Gastroesophageal sphincter (tissue), 3 donors: ENCODE results near the gene LHFPL3.

Experiments
- CTCF ChIP-seq, 4 experiments: fragments of 200-600 bp in 2 of 4; fragments of 450-650 bp in 2 of 4; sonication (generic) in 1 of 4; IDR thresholded peaks; one replicate each; pipeline ENCODE4 v1.5.1; 2017 to 2019; ENCODE audit warnings: antibody characterized with exemption in 4 of 4, mild to moderate bottlenecking in 2 of 4, moderate library complexity in 2 of 4
- EP300 ChIP-seq: sonication (generic); formaldehyde crosslinking; IDR thresholded peaks from one replicate; pipeline ENCODE4 v1.6.1; 2017; ENCODE audit warnings: antibody characterized with exemption, mild to moderate bottlenecking
- POLR2AphosphoS5 ChIP-seq: sonication (generic); formaldehyde crosslinking; IDR thresholded peaks from one replicate; pipeline ENCODE4 v1.6.1; 2017; ENCODE audit warnings: antibody characterized with exemption

- no peak for TF ChIP-seq POLR2AphosphoS5
- TF ChIP-seq CTCF (IDR thresholded peaks at IDR 0.05), result no peak
- no peak for TF ChIP-seq EP300
These were observed 608.1 kb downstream of the LHFPL3 start for GRCh38 chr7:104936546-104936945.
